GM18511 (cell line): ENCODE measurements around the gene GJA4.

ENCODE experiments used
- ATAC-seq: cut with Tn5 transposase; IDR thresholded peaks from one replicate; pipeline ENCODE4 v1.9.1; 2021; ENCODE audit warnings: mild to moderate bottlenecking, moderate library complexity; ENCODE audit not compliant: unreplicated experiment

The GJA4 gene

DNA sequence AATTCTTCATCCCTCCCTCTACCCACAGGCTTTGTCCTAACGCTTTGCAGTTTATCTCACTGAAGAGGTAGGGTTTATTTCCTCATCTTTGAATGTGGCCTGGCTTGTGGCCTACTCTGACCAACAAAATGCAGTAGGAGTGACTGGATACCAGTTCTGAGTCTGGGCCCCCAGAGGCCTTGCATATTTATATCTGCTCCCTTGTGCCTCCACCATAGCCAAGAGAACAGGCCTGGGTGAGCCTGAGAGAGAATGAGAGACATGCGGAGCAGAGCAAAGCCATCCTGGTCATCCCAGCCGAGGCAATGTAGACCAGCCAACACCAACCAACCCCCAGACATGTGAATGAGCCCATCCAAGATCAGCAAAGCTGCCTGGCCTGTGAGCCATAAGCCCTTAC is 36.5 kb downstream of the GJA4 start:
- no peak for ATAC-seq

DNA sequence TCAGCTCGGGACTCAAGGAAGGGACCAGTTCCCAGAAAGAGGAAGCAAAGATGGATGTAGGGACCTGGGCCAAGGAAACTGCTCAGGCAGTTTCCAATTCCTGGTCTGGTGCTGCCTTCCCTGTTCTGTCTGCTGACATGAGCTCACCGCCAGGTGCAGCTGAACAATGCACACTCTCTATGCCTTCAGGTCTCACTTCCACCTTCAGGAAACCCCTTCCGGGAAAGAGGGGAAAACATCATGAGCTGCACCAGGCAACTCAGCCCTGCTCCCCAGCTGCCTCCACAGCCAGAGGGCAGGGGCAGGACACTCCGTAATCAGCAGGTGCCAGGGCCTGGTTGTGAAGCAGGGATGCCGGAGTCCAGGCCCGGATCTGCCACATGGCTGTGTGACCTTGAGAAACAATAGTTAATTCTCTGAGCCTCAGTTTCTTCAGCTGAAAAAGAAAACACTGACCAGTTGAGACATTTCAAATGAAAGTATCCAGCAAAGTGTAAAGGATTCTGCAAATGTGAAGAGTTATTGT is 39.0 kb downstream of the GJA4 start:
- no peak for ATAC-seq

DNA sequence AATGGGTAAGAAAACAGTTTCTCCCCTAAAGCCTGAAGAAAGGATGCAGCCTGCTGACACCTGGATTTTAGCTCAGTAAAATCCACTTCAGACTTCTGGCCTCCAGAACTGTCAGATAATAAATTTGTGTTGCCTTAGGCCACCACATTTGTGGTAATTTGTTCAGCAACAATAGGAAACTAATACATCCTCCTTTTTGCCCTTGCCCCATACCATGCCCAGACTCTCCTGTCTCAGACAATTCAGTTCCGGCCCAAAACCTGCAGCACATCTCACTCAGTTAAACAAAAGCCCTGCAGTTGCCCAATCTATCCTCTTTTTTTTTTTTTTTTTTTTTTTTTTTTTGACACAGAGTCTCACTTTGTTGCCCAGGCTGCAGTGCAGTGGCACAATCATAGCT is 40.9 kb downstream of the GJA4 start:
- ATAC-seq, result no peak

DNA sequence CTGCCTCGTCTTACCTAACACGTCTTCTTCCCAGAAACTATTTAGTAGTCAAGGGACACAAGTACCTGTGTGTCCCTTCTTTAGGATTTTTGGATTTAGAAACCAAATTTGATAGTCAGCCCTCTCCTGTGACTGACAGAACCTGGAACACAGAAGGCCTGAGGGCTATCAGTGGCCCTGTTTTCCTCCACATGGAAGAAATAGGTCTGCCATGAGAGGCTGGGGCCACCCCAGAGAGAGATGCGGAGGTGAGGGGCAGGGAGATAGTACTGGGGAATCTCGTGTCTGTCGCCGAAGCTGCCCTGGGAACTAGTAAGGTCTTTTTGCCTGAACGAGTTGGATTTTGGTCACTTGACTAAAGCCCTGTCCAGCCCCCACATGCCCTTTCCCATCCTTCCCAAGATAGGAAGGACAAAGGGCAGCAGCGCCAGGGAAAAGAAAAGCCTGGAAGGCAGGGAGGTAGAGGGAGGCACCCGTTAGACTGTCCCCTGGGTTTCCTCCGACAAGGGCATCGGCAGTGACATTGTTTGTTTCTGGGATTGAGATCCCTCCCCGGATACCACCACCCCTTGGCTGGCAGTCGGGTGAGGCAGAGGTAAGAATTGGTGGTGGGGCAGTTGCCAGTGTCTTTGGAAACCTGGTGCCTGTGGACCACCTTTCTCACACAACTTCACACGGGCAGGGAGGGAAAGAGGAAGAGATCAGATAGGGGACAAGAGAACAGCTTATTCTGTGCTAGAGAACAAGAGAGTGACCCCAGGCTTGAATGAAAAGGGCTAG is 46.9 kb downstream of the GJA4 start:
- ATAC-seq, result no peak

DNA sequence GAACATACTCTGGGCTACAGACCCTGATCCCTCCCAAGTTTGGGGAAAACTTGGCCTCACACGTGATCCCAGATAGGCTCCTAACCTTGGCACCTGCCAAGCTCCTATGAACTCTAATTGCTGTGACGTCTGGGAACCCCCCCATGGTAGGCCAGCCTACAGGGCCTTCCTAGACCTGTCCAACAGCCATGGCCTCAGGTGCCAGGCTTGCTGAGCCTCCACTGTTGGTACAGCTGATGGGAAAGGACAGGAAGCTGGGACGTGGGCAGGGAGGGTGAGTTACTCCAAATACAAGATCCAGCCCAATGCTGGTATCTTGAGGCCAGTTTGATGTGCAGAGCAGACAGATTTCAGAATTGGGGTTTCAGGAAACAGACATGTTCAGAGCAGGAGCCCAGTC is 47.6 kb downstream of the GJA4 start:
- no peak for ATAC-seq

DNA sequence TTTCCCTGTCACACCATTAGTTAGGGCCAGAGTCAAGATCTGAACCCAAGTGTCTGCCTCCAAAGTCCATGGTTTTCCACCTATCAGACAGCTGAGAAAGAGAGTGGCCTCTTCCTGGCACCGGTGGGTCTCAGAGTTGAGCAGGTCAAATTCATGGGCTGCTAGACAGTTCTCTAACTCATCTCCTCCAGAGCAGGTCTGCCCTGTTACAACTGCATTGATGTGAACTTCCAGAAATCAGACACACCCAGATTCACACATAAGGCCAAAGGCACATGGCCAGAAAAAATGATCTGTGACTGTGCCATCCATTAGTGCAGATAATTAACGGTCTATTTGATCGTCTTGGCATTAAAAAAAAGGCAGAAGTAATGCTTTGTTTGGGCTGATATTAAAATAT is 49.3 kb downstream of the GJA4 start:
- no peak for ATAC-seq

DNA sequence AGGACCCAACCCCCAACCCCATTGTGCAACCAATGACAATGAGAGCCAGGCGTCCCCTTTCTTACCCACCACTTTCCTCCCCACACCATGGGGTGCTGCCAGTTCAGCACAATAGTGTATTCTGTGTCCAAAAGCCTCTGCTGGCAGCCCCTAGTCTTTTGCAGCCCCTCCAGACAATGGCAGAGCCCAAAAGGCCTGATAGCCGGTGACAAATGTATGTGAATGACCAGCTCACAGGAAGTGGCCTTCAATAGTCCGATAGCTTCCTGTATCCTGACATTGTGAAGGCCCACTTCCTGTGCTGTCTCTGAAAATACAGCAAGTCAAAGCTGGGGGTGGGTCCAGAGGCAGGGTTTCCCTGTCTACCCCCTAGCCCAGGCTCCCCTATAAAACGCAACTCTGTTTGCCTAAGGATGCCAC is 50.2 kb downstream of the GJA4 start:
- ATAC-seq, result no peak

DNA sequence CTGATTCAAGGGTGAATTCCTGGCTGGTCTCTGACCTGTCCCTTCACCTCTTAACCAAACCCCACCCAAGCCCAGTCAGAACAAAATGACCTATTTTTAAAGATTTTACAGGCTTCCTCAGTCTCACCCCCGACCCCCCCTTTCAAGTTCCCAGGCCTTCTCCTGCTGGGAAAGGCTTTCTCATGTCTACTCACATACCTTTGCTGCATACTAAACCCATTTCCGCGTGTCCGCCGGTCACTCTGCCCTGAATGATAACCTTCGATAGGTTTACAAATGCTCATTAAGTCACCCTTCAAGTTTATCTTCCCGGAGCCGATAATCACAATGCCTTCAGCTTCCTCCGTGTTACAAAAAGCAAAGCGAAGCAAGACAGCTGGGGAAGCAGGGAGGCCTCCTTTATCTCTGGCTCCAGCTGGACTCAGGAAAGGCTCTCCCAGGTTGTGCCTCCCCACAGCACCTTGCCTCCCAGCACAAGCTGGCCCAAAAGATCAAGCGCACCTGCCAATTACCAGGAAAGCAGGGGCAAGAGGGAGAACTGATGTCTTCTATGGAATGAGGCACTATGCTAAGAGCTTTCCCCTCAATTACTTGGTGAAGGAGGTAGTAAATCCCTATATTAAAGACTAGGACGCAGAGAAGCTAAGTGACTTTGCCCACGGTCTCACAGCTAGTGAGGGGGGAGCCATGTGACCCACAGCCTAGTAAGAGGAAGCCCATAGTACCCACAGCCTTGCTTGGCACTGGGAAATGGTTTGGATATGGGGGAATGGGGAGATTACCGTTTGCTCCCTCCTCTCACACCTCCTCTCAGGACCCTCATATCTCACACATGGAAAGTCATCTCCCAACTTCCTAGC is 50.8 kb downstream of the GJA4 start:
- ATAC-seq, result no peak

DNA sequence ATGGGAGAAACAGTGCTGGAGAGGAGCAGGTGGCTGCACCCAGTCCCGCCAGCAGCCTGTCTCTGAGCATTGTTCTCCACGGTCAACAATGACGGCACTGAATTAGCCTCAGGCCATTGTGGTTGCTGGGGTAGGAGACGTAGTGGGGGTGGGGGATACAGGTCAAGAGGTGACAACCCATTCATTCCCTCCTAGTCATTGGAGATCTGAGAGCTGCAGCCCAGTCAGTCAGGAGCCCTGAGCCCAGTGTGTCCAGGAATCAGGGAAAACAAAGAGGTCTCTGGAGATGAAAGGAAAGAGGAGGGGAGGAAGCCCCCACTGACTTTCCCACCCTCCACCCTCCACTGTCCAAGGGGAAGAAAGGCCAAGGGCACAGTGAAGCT is 51.4 kb downstream of the GJA4 start:
- no peak for ATAC-seq
